Hematopoietic multipotent progenitor cell treated with erythropoietin and hydrocortisone succinate and interleukin-3 and kit ligand, for 17 days (in vitro differentiated cells): ENCODE data around the gene GANC.
"Not testable (repeated sequence)": the region's sequence is repeated elsewhere in the genome, so short reads cannot be mapped to it uniquely, and the experiment has no call there.

Experiments used
- DNase-seq: peaks from one replicate; pipeline ENCODE4 v3.0.0-alpha.2; 2015; ENCODE audit warnings: low spot score

Gene GANC

DNA sequence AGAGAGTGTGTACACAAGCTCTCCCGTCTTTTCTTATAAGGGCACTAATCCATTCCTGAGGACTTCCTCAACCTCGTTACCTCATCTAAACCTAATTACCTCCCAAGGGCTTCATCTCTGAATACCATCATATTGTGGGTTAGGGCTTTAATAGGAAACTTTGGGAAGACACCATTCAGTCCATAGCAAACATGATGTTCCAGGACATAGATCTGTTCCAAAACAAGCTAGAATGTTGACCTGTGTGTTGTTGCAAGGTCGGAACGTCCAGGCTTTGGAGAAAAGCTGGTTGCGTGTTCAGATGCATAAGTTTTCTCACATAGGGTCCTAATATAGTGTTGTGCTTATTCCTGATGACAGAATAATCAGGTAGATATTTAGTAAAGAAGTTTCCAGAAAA lies 9.9 kb downstream of the GANC start:
- no peak for DNase-seq

DNA sequence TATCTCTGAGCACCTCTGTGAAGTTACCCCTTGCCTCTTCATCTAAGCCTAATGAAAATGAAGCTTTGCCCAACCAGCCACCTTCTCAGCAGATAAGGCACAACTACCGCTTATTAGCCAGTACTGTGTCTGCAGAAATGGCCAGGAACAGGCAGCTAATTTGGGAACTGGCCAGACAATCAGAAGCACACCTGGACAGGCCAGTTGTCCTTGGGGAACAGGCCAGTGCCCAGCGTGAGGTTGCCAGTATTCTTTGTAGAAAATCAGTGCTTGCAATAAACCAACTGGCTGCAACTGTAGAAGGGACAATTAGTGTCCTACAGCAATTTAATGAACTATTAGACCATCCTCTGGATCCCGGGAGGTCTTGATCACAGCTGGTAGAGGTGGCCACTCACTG lies 10.7 kb downstream of the GANC start:
- DNase-seq: no peak

DNA sequence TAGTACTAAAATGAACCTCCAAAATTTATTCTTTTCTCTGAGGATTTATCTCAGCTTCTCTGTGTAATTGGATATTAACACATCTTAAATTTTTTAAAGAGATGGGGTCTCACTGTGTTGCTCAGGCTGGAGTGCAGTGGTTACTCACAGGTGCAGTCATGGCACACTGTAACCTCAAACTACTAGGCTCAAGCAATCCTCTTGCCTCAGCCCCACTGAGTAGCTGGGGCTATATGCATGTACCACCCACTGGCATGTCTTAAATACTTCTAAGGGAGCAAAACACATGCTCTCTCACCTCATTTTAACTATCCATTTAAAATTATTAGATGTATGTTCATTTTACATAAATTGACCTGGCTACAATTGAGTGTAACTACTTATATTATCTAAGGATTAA lies 11.6 kb downstream of the GANC start:
- no peak for DNase-seq

DNA sequence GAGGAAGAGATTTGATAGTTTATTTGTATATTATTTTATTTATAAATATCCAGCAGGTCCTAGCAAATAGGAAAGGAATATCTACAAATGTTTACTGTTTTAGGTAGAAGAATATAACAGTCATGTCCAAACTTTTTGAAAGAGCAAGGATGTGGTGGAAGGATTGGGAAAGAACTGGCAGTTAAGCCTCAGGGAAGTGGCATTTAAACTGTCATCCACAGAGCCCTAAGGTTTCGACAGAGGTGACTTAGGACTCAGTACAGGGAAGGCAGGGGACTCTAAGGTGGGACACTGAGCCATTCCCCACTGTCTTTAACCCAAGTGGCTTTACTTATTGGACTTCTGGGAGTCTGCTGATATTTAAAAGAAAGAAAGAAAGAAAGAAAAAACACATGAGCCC lies 12.0 kb downstream of the GANC start:
- DNase-seq: no peak

DNA sequence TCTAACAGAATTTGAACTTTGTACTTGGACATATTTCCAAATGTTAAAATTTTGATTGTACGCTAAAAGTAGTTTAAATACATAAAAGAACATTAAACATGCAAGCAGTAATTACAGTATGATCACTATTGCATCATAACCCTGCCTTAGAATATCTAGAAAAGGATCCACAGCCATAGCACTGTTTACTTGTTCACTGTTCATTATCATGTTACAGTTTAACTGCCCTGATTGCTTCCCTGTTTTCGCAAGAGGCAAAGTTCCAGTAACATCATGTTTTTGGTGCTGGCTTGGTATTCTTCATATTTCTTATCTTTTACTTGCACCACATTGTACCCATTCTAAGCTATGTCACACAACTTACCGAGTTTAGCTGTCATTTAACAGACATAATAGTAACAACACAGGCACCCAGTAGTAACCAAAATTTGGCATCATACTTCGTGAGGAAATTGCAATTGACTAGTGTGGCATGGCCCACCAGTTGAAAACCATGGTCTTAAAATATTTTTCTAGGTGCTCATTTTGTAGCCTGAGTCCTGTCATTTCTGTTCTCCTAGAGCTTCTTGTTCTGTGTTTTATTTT lies 13.5 kb downstream of the GANC start:
- no peak for DNase-seq

DNA sequence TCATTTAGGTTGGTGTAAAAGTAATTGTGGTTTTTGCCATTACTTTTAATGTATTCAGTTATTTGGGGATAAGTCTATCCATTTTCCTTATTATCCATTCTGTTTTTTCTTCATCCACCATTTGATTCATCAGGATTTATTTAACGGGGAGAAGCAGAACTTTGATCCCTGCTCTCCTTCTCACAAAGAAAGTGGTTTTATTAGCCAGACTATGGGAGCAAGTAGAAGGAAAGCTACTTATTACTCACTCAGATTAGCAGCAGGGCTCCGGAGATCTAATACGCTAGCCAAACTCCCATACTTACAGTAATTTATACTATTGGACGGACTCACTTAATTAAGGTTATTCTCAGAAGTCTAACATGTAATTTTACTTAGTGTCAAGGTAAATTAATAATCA lies 14.9 kb downstream of the GANC start:
- DNase-seq: no peak

DNA sequence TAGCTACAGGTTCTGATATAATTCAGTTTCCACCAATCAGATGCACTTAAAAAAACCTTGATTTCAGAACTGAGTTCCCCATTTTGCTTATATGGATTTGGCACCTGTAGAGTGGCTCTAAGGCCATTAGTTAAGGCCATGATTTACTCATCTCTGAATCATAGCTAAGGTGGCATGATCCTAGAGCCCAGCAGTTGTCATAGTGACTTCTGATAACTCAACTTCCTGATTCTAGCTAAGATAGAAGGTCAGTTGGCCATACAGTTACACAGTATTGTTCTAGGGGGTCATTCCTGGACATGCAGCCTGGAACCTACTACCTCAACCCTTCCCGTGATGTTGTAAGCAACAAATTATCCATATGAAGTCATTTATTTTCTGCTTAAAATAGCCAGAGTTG lies 16.2 kb downstream of the GANC start:
- DNase-seq: no peak

DNA sequence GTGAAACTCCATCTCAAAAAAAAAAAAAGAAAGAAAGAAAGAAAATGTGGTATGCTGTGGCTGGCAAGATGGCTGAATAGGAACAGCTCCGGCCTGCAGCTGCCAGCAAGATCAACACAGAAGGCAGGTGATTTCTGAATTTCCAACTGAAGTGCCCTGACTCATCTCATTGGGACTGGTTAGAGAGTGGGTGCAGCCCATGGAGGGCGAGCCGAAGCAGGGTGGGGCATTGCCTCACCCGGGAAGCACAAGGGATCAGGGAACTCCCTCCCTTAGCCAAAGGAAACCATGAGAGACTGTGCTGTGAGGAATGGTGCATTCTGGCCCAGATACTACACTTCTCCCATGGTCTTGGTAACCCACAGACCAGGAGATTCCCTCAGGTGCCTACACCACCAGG lies 28.0 kb downstream of the GANC start:
- DNase-seq: not testable (repeated sequence)

DNA sequence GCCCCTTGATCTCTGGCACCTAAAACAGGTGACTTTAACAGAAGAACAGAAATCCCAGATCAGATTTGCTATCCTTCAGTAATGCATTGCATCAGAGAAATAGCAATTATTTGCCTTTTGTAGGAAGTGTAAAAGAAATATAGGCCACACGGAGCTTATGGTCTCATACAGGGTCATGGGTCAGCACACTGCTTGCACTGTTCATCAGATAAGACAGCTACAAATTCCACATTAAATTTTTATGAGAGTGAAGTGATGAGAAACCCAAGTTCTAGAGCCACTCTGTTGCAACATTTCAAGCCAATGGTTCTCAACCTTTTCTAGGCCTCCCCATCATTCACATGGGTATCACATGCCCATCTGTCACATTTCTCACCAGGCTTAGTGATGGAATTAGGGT lies 33.7 kb downstream of the GANC start:
- no peak for DNase-seq

DNA sequence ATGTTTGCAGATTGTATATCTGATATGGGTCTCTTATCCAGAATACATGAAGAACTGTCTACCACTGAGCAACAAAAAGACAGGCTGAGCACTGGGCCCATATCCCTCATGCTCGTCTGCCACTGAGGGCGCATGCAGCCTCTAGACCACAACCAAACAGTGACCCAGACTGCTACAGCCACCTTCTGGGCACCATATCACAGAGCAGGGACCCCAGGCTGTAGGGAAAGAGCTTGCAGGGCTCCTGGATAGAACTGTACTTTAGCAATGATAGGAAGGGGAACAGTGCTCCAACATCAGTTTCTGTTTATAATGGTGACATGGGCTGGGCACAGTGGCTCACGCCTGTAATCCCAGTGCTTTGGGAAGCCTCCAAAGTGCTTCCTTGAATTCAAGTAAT lies 40.5 kb downstream of the GANC start:
- no peak for DNase-seq

DNA sequence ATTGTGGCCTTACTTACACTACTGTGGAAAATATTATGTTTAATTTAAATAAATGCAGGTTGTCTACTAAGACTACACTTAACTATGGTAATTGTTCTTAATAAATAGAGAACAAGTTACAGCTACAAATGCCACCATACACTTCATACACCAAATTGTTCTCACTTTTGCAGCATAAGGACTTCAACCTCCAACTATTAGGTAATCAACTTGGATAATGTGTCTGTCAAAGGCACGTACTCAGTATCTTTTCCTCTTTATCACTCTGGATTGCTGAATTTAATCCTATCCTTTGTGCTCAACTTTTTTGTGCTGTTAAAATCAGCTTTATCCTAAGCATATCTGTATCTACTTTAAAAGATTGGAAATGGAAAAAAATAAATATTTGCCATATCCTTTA lies 41.8 kb downstream of the GANC start:
- DNase-seq: no peak

DNA sequence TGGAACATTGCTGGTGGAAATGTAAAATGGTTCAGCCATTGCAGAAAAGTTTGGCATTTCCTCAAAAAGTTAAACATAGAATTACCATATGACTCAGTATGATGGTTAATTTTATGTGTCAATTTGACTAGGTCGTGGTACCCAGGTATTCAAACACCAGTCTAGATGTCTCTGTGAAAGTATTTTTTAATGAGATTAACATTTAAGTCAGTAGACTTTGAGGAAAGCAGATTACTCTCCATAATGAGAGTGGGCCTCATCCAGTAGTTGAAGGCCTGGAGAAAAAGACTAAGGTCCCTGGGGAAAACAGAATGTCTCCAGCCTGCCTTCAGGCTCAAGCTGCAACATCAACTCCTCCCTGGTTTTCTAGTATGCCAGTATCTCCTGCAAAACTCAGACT lies 42.5 kb downstream of the GANC start:
- no peak for DNase-seq

DNA sequence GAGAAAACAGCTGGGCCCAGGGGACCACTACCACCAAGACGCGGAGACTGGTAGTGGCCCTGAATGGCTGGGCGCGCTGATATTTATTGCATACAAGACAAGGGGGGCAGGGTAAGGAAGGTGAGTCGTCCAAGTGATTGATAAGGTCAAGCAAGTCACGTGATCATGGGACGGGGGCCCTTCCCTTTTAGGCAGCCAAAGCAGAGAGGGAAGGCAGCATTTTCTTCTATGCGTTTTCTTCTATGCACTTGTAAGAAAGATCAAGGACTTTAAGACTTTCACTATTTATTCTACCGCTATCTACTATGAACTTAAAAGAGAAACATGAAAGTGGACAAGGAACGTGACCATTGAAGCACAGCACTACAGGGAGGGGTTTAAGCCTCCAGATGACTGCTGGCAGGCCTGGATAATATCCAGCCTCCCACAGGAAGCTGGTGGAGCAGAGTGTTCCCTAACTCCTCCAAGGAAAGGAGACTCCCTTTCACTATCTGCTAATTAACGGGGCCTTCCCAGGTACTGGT lies 43.3 kb downstream of the GANC start:
- DNase-seq: not testable (repeated sequence)

DNA sequence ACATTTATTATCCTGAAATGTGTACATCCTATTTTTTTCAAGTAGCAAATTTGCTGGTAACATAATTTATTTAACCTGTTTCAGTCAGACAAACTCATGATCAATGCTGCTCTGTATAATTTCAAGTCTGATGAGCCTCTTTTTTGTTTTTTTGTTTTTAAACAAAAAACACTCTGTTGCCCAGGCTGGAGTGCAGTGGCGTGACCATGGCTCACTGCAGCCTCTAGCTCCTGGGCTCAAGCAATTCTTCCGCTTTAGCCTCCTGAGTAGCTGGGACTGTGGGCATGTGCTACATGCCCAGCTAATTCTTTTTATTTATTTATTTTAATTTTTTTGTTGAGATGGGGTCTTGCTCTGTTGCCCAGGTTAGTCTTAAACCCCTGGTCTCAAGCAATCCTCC lies 46.2 kb downstream of the GANC start:
- no peak for DNase-seq

DNA sequence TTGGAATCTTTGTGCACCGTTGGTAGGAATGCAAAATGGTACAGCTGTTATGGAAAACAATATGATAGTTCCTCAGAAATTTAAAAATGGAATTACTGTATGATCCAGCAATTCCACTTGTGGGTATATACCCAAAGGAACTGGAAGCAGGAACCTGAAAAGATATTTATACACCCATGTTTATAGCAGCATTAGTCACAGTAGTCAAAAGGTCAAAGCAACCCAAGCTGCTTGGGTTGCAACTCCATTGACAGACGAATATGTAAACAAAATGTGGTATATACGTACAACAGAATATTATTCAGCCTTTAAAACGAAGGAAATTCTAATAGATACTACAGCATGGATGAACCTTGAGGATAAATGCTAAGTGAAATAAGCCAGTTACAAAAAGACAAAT lies 51.3 kb downstream of the GANC start:
- no peak for DNase-seq

DNA sequence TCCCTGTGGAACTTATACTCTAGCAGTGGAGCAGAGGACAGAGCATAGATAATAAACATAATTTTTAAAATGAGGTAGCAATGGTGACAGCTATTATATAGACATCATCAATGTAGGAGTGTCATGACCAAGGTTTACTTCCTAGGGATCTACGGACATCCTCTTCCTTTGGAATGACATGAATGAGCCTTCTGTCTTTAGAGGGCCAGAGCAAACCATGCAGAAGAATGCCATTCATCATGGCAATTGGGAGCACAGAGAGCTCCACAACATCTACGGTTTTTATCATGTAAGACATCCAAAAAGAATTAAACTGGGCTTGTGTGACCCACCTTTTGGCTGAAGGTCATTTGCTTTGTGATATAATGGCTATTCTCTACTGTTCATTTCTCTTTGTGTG lies 56.2 kb downstream of the GANC start:
- no peak for DNase-seq

DNA sequence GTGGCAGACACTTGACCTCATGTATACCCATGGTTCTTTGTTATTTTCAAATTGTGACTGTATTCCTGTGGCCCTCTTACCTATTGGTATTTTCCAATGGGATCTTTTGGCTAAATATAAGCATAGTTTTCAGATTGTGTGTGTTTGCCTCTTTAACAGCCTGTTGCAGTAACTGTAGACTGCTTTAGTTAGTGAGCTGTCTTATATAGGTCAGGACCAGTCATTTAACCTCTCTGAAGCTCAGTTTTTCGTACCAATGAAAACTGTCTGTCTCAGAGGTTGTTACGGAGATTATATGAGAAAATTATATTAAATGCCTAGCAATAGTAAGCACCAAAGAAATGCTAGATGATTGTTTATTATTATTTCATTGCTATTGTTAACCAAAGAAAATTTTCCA lies 57.0 kb downstream of the GANC start:
- no peak for DNase-seq

DNA sequence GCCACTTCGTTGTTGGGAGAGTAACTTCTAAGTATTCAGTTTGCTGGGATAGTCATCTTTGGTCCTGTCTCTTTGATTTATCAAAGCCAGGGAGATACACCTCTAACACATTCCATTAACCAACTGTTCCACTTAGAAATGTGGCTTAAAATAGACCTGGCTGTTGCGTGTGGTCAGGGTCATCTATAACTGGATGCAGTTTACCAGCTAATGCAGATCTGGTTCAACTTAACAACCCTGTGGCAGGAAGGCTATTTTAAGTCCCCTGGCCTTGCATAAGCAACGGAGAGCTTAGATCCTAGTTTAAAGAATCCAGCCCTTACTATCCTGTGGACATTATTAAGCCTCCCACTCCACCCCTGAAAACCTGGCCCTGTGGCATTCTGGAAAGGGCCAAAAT lies 58.2 kb downstream of the GANC start:
- DNase-seq: no peak

DNA sequence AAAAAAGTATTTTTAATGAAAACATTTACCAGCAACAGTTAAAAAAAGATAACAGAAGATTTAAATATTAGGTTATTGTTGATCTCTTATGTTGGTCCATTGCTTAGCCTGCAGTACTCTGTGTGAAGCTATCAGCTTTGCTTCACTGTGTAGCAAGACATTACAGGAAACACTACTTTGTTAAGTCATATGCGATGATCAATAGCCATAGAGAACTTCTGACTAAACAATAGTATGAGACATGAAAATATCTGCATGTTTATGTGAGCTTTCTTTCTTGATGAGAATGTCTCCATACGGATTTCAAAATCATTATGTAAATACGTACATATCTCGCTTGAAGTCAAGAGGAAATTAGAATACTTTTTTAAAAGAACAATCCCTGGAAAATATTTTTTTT lies 59.3 kb downstream of the GANC start:
- no peak for DNase-seq

DNA sequence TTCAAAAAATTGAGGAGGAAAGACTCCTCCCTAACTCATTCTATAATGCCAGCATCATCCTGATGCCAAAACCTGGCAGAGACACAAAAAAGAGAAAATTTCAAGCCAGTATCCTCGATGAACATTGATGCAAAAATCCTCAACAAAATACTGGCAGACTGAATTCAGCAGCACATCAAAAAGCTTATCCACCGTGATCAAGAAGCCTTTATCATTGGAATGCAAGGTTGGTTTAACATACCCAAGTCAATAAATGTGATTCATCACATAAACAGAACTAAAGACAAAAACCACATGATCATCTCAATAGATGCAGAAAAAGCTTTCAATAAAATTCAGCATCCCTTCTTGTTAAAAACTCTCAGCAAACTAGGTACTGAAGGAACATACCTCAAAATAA lies 62.1 kb downstream of the GANC start:
- DNase-seq: no peak

DNA sequence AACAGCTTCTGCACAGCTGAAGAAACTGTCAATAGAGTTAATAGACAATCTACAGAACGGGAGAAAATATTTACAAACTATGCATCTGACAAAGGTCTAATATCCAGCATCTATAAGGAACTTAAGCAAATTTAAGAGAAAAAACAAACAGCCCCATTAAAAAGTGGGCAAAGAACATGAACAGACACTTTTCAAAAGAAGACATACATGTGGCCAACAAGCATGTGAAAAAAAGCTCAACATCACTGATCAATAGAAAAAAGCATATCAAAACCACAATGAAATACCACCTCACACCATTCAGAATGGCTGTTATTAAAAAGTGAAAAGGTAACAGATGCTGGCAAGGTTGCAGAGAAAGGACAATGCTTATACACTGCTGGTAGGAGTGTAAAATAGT lies 63.6 kb downstream of the GANC start:
- DNase-seq: not testable (repeated sequence)

DNA sequence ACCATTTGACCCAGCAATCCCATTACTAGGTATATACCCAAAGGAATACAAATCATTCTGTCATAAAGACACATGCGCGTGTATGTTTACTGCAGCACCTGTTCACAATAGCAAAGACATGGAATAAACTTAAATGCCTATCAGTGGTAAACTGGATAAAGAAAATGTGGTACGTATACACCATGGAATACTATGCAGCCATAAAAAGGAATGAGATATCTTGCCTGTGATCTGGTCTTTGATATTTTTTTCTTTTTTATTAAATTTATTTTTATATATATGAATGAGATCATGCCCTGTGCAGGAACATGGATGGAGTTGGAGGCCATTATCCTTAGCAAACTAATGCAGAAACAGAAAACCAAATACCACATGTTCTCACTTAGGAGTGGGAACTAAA lies 64.1 kb downstream of the GANC start:
- not testable (repeated sequence) for DNase-seq

DNA sequence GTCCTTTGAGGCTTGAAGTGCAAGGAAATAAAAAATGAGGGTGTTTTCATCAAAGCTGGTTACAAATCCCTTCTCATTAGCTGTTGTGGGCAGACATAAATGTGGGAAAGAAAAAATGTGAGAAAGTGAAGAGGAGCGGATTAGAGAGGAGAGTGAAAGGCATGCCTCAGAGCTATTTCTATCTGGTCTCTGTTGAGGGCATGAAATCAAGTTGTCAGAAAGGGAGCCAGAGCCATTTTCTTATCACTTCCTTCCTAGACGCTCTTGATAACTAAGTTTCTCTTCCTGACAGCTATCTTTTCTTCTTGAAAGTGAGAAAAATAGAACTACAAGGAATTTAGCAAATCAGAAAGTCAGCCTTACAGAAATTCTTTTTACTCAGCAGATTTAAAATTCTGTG lies 65.5 kb downstream of the GANC start:
- DNase-seq: no peak

DNA sequence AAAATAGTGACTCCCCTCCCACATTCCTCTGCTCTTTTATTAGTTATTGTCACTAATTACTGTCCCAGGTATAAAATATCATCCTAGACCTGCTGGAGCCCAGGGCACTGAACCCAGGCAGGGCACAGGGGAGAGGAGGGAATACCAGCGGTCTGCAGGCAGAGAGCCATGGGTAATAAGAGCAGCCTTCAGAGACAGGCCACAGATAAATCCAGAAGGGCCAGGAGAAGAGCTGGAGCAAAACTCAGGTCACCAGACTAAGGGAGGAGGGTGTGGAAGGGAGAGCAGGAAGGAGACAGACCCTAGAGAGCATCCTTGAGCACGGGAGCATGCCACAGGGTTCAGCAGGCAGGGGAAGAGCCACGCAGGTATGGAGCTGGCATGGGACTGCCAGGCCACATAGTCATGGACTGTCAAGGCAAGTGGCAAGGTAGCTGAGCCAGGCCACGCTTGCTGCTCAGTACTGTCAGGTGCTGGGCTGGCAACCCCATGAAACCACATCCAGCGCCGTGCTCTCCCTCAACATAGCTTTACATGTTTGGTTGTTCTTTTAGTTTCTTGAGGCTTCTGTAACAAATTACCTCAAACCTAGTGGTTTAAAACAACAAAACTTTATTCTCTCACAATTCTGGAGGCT lies 70.7 kb downstream of the GANC start:
- no peak for DNase-seq
